Measurements from ENCODE around the gene PMPCA.

DNA sequence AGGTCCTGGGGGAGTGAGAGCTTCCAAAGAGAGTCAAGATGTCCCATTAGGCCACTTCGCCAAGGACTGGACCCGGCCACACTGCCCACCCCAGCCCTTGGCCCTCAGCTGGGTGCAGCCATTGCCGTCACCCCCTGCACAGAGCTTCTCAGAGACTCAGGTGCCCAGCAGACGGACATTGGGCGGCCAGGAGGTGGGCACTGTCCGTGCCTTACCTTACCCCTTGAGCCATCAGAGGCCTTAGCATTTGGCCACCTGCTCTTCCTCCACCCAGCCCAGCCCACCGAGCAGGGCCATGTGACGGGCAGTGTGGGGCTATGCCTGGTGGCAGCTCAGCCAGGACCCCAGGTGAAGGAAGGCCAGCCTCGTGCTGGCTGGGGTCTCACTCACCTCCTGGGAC lies 43.6 kb upstream of the PMPCA start:
- TF ChIP-seq, protein P1, sequence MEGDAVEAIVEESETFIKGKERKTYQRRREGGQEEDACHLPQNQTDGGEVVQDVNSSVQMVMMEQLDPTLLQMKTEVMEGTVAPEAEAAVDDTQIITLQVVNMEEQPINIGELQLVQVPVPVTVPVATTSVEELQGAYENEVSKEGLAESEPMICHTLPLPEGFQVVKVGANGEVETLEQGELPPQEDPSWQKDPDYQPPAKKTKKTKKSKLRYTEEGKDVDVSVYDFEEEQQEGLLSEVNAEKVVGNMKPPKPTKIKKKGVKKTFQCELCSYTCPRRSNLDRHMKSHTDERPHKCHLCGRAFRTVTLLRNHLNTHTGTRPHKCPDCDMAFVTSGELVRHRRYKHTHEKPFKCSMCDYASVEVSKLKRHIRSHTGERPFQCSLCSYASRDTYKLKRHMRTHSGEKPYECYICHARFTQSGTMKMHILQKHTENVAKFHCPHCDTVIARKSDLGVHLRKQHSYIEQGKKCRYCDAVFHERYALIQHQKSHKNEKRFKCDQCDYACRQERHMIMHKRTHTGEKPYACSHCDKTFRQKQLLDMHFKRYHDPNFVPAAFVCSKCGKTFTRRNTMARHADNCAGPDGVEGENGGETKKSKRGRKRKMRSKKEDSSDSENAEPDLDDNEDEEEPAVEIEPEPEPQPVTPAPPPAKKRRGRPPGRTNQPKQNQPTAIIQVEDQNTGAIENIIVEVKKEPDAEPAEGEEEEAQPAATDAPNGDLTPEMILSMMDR (IDR thresholded peaks at IDR 0.05; ENCODE audit: insufficient read depth, low read depth, low read length), result no peak
- no peak for TF ChIP-seq EZH2 (IDR thresholded peaks at IDR 0.05; ENCODE audit: insufficient read depth, low read length)

Measured in astrocyte (in vitro differentiated cells and primary cell).